Calu3 (cell line): ENCODE results near the gene PIK3C2G. TPM values are rescaled to one million over a fixed set of nuclear protein-coding genes. Genes with fewer than 3 reads are reported as not detected.

ENCODE experiments used
- BruUV-seq: library from RNA; stranded (reverse); fragments of 400-500 nt; replicated peaks from 2 replicates; lab custom pipeline; 2021; lab: Mats Ljungman, UMichigan
- CTCF ChIA-PET: fragments of 300-600 bp; sonication (Branson Sonifier 250); formaldehyde crosslinking; loops from one replicate; lab custom pipeline; 2022; ENCODE audit warnings: antibody characterized with exemption; lab: Charles Lee
- DNase-seq: peaks from one replicate; pipeline ENCODE4 v3.0.0; 2022
- H3K27ac Mint-ChIP-seq: one replicate; pipeline ENCODE4 v1.8.0; 2022; ENCODE audit warnings: mixed read lengths; ENCODE audit not compliant: unreplicated experiment
- H3K27me3 Mint-ChIP-seq: one replicate; pipeline ENCODE4 v1.8.0; 2022; ENCODE audit warnings: mixed read lengths; ENCODE audit not compliant: unreplicated experiment
- H3K36me3 Mint-ChIP-seq: one replicate; pipeline ENCODE4 v1.8.0; 2022; ENCODE audit warnings: mild to moderate bottlenecking, moderate library complexity, mixed read lengths; ENCODE audit not compliant: insufficient read depth, unreplicated experiment
- H3K4me1 Mint-ChIP-seq: one replicate; pipeline ENCODE4 v1.8.0; 2022; ENCODE audit warnings: mild to moderate bottlenecking, low read depth, mixed read lengths; ENCODE audit not compliant: unreplicated experiment
- H3K4me3 Mint-ChIP-seq: one replicate; pipeline ENCODE4 v1.8.0; 2022; ENCODE audit warnings: mild to moderate bottlenecking, low read depth, moderate library complexity, mixed read lengths; ENCODE audit not compliant: unreplicated experiment
- H3K9me3 Mint-ChIP-seq: one replicate; pipeline ENCODE4 v1.8.0; 2022; ENCODE audit warnings: low read depth, mixed read lengths; ENCODE audit not compliant: unreplicated experiment
- intact Hi-C: fragments of 100-400 bp; cut with micrococcal nuclease; formaldehyde crosslinking; loops from one replicate; pipeline ENCODE4 v1.10.0; 2022; ENCODE audit not compliant: unreplicated experiment
- total RNA-seq: library from RNA; stranded (reverse); gene quantifications from 2 replicates; pipeline ENCODE4 v1.2.3, GENCODE V29; 2022
- TF ChIP-seq, protein P1 (sequence below): fragments of 200-600 bp; IDR thresholded peaks from one replicate; pipeline ENCODE4 v1.8.0; 2022; ENCODE audit warnings: antibody characterized with exemption; ENCODE audit not compliant: unreplicated experiment

The PIK3C2G gene
- total RNA-seq, 1 experiment from 2014 or later, result 24.0 TPM

DNA sequence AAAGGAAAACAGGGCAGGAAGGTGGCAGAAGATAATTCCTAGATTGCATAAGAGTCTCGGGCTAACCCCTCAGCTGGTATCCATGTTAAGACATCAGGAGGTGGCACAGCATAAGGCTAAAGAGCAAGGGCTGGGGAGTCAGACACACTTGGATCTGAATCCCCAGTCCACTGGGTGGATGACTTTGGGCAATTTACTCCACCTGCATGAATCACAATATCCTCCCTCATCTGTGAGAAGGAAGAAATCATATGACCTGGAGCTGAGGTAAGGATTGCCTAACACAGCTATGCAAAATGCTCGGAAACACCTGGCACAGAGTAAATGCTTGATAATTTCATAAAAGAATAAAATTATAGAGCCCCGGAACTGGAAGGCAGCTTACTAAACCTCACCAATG, 217.9 kb downstream of the PIK3C2G start:
- CTCF ChIA-PET, result no interaction called here
- peak overlapping the region; percentile 49 for H3K27ac Mint-ChIP-seq

DNA sequence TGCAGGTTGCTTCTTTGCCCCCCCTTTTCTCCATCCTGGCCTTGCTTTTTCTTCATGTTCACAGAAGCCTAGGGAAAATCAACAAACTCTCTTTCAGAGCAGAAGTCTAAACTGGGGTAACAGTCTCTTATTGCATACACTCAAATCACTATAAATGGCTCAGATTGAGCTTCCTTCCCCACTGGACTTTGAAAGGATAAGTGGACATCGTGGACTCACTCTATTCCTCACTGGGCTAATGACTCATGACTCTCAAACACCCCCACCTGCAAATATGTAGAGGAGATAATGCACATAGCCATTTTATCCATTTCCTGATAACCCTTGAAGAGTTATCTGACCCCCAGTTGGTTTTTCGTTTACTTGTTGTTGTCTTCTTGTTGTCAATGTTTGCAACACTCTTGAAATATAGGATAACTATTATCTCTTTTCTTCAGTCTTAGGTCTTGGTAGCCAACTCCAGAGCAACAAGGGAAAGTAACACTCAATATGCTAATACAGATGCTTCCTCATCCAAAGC, 221.3 kb downstream of the PIK3C2G start:
- no peaks in the 10 kb centered on the region for H3K36me3 Mint-ChIP-seq
- intact Hi-C loops, result no loop called here
- H3K9me3 Mint-ChIP-seq, result no peaks in the 10 kb centered on the region
- H3K4me1 Mint-ChIP-seq, result peaks cover 9% of the 10 kb centered on the region
- no peak overlapping the region for H3K27ac Mint-ChIP-seq
- CTCF ChIA-PET, result no interaction called here
- no peak for DNase-seq
- no peaks in the 10 kb centered on the region for H3K27me3 Mint-ChIP-seq
- BruUV-seq, result no TSS peak
- TF ChIP-seq, protein P1, sequence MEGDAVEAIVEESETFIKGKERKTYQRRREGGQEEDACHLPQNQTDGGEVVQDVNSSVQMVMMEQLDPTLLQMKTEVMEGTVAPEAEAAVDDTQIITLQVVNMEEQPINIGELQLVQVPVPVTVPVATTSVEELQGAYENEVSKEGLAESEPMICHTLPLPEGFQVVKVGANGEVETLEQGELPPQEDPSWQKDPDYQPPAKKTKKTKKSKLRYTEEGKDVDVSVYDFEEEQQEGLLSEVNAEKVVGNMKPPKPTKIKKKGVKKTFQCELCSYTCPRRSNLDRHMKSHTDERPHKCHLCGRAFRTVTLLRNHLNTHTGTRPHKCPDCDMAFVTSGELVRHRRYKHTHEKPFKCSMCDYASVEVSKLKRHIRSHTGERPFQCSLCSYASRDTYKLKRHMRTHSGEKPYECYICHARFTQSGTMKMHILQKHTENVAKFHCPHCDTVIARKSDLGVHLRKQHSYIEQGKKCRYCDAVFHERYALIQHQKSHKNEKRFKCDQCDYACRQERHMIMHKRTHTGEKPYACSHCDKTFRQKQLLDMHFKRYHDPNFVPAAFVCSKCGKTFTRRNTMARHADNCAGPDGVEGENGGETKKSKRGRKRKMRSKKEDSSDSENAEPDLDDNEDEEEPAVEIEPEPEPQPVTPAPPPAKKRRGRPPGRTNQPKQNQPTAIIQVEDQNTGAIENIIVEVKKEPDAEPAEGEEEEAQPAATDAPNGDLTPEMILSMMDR, result no peak
- H3K4me3 Mint-ChIP-seq, result no peak overlapping the region

More for the DNA sequence above, 217.9 kb downstream of the PIK3C2G start:
- Mint-ChIP-seq H3K4me1 (peaks cover 9% of the 10 kb centered on the region), H3K36me3 (no peaks in the 10 kb centered on the region), H3K27me3 (no peaks in the 10 kb centered on the region), H3K4me3 (no peak overlapping the region), H3K9me3 (no peaks in the 10 kb centered on the region)
- TF ChIP-seq, protein P1, result no peak
- peak; percentile 5 for DNase-seq
- intact Hi-C loops, result no loop called here
- no TSS peak for BruUV-seq

DNA sequence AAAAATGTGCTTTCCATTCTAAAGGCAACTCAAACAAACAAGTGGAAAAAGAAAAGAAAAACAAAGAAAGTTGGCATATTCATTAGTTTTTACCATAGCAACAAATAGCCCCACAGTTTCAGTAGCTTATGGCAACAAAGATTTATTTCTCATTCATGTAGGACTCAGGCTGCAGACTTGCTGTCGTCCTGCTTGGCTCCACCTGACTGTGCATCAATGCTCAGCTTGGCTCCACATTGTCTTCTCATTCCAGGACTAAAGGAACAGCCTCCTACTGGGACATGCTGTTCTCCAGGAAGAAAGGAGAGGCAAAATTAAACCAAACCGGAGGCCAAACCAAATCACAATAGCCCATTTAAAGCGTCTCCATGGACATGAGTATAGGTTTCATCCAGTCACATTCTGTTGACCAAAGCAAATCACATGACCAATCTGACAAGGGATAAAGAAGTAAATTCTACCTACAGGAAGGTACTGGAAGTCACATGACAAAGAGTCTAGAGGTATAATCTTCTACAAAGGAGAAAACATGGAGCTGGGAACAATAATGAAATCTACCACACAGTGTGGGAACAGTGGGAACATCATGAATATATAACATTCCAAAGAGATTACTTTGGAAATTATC, 222.5 kb downstream of the PIK3C2G start:
- Mint-ChIP-seq H3K27ac (no peak overlapping the region), H3K27me3 (no peaks in the 10 kb centered on the region), H3K9me3 (no peaks in the 10 kb centered on the region), H3K4me3 (no peak overlapping the region), H3K4me1 (peaks cover 6% of the 10 kb centered on the region), H3K36me3 (no peaks in the 10 kb centered on the region)
- intact Hi-C loops, result no loop called here
- BruUV-seq, result no TSS peak
- CTCF ChIA-PET, result no interaction called here
- DNase-seq, result no peak
- TF ChIP-seq, protein P1, result no peak

DNA sequence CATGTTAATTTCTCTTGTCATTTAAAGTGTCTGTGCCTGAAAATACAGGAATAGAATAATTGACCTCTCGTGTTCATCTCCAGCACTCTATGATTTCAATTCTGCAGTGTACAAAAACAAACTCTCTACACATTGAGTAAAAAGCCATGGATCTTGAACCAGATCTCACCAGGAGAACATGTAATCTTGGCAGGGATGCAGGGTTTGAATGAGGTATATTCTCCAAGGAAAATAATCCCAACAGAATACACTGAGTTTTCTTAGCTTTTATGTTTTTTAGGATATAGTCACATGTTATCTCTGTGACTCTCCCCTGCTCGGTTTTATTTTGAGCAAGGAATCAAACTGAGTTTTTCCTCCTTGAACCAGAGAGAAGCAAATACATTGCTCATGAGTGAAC, 224.7 kb downstream of the PIK3C2G start:
- BruUV-seq, result no TSS peak
- DNase-seq, result no peak
- Mint-ChIP-seq H3K36me3 (no peaks in the 10 kb centered on the region), H3K4me1 (no peaks in the 10 kb centered on the region), H3K4me3 (no peak overlapping the region), H3K27me3 (no peaks in the 10 kb centered on the region), H3K27ac (no peak overlapping the region), H3K9me3 (no peaks in the 10 kb centered on the region)
- TF ChIP-seq, protein P1, result no peak
- intact Hi-C loops, result no loop called here
- CTCF ChIA-PET, result no interaction called here
